GM23338 (cell line): ENCODE data around the gene ZFYVE26. TPM values are rescaled to one million over a fixed set of nuclear protein-coding genes. Genes with fewer than 3 reads are reported as not detected.

Experiments
- ATAC-seq: fragments of 200-7000 bp; cut with Tn5 transposase; 3 replicates; pipeline ENCODE4 v1.9.1; 2020
- DNase-seq: peaks from one replicate; pipeline ENCODE4 v3.0.0-alpha.2; 2015; ENCODE audit warnings: low spot score
- H2AFZ ChIP-seq: fragments of 200-600 bp; sonication (generic); 2 replicates; pipeline ENCODE4 v1.8.0; 2016; ENCODE audit warnings: antibody characterized with exemption, mild to moderate bottlenecking, moderate library complexity
- H3F3A ChIP-seq: fragments of 200-600 bp; sonication (generic); replicated peaks from 2 replicates; pipeline ENCODE4 v1.8.0; 2017; ENCODE audit warnings: antibody characterized with exemption, mixed run types, low read depth
- H3K27ac ChIP-seq: fragments of 200-600 bp; sonication (generic); 2 replicates; pipeline ENCODE4 v1.6.1; 2016; ENCODE audit warnings: low read depth
- H3K27me3 ChIP-seq: fragments of 200-600 bp; sonication (generic); 2 replicates; pipeline ENCODE4 v1.8.0; 2016; ENCODE audit warnings: mild to moderate bottlenecking, mixed run types, moderate library complexity; ENCODE audit not compliant: insufficient read depth
- H3K36me3 ChIP-seq: fragments of 200-600 bp; sonication (generic); 2 replicates; pipeline ENCODE4 v1.8.0; 2016; ENCODE audit warnings: mild to moderate bottlenecking; ENCODE audit not compliant: insufficient read depth
- H3K4me1 ChIP-seq: fragments of 200-600 bp; sonication (generic); 2 replicates; pipeline ENCODE4 v1.8.0; 2016; ENCODE audit warnings: mild to moderate bottlenecking, moderate library complexity; ENCODE audit not compliant: insufficient read depth
- H3K4me2 ChIP-seq: fragments of 200-600 bp; sonication (generic); 2 replicates; pipeline ENCODE4 v1.7.1; 2017; ENCODE audit warnings: mixed run types
- H3K4me3 ChIP-seq: fragments of 200-600 bp; sonication (generic); 2 replicates; pipeline ENCODE4 v1.6.1; 2016; ENCODE audit warnings: mixed run types
- H3K79me2 ChIP-seq: fragments of 200-600 bp; sonication (generic); replicated peaks from 2 replicates; pipeline ENCODE4 v1.8.0; 2017; ENCODE audit warnings: mild to moderate bottlenecking; ENCODE audit not compliant: insufficient read depth
- H3K9me2 ChIP-seq: fragments of 200-600 bp; sonication (generic); 2 replicates; pipeline ENCODE4 v1.8.0; 2017; ENCODE audit not compliant: insufficient read depth
- H4K20me1 ChIP-seq: fragments of 200-600 bp; sonication (generic); replicated peaks from 2 replicates; pipeline ENCODE4 v1.8.0; 2017; ENCODE audit warnings: mild to moderate bottlenecking; ENCODE audit not compliant: insufficient read depth
- H3K27ac Mint-ChIP-seq: 2 replicates; pipeline ENCODE4 v1.8.0; 2020; ENCODE audit warnings: inconsistent platforms, mild to moderate bottlenecking, moderate library complexity, mixed read lengths
- H3K27me3 Mint-ChIP-seq: 3 replicates; pipeline ENCODE4 v1.8.0; 2022; ENCODE audit warnings: low read depth, mild to moderate bottlenecking, moderate library complexity, mixed read lengths, inconsistent platforms; ENCODE audit not compliant: insufficient read depth, poor library complexity
- H3K36me3 Mint-ChIP-seq: 3 replicates; pipeline ENCODE4 v1.8.0; 2021; ENCODE audit warnings: low read depth, mild to moderate bottlenecking, inconsistent platforms, moderate library complexity, mixed read lengths
- H3K4me1 Mint-ChIP-seq: 3 replicates; pipeline ENCODE4 v1.8.0; 2020; ENCODE audit warnings: mild to moderate bottlenecking, inconsistent platforms, mixed read lengths
- H3K4me3 Mint-ChIP-seq: 3 replicates; pipeline ENCODE4 v1.8.0; 2021; ENCODE audit warnings: moderate library complexity, mild to moderate bottlenecking, inconsistent platforms, mixed read lengths
- H3K9me3 Mint-ChIP-seq: 3 replicates; pipeline ENCODE4 v1.8.0; 2020; ENCODE audit warnings: moderate library complexity, mild to moderate bottlenecking, inconsistent platforms, mixed read lengths
- CREB1 ChIP-seq: fragments of 250-450 bp; sonication (Bioruptor Pico); IDR thresholded peaks from 2 replicates; pipeline ENCODE4 v1.5.0; 2020; ENCODE audit warnings: low read depth, mild to moderate bottlenecking, moderate library complexity
- CTCF ChIP-seq, 2 experiments: fragments of 200-600 bp in 1 of 2; sonication (generic) in 1 of 2; conservative IDR thresholded peaks; 2 replicates each; pipeline versions ENCODE4 v1.5.1 to v1.6.1; 2016 to 2017; ENCODE audit warnings: antibody characterized with exemption in 2 of 2, low read depth in 2 of 2, mild to moderate bottlenecking in 2 of 2, moderate library complexity in 1 of 2
- ETS1 ChIP-seq: IDR thresholded peaks from 2 replicates; pipeline ENCODE4 v1.6.1; 2016; ENCODE audit warnings: antibody characterized with exemption
- EZH2 ChIP-seq: fragments of 200-600 bp; sonication (generic); IDR thresholded peaks from one replicate; pipeline ENCODE4 v1.8.0; 2017; ENCODE audit warnings: antibody characterized with exemption, mild to moderate bottlenecking, low read depth; ENCODE audit not compliant: unreplicated experiment
- EZH2phosphoT487 ChIP-seq: fragments of 200-600 bp; sonication (generic); IDR thresholded peaks from one replicate; pipeline ENCODE4 v1.8.1; 2018; ENCODE audit warnings: antibody characterized with exemption; ENCODE audit not compliant: unreplicated experiment
- JUNB ChIP-seq: IDR thresholded peaks from one replicate; pipeline ENCODE4 v1.6.1; 2016; ENCODE audit warnings: antibody characterized with exemption; ENCODE audit not compliant: unreplicated experiment
- NANOG ChIP-seq: IDR thresholded peaks from 2 replicates; pipeline ENCODE4 v1.6.1; 2016; ENCODE audit warnings: antibody characterized with exemption, borderline replicate concordance
- POLR2AphosphoS5 ChIP-seq: IDR thresholded peaks from 2 replicates; pipeline ENCODE4 v1.6.1; 2016; ENCODE audit warnings: antibody characterized with exemption, low read depth
- REST ChIP-seq: IDR thresholded peaks from one replicate; pipeline ENCODE4 v1.6.1; 2018; ENCODE audit warnings: antibody characterized with exemption; ENCODE audit not compliant: unreplicated experiment
- STAT1 ChIP-seq: IDR thresholded peaks from one replicate; pipeline ENCODE4 v1.6.1; 2016; ENCODE audit warnings: antibody characterized with exemption; ENCODE audit not compliant: unreplicated experiment
- ZNF114 ChIP-seq: fragments of 250-450 bp; sonication (Bioruptor Pico); IDR thresholded peaks from 2 replicates; pipeline ENCODE4 v1.5.0; 2020; ENCODE audit warnings: mild to moderate bottlenecking, moderate library complexity
- ZNF331 ChIP-seq: fragments of 250-450 bp; sonication (Bioruptor Pico); IDR thresholded peaks from 2 replicates; pipeline ENCODE4 v1.5.0; 2020; ENCODE audit warnings: low read depth, mild to moderate bottlenecking, moderate library complexity
- ZNF462 ChIP-seq: fragments of 250-450 bp; sonication (Bioruptor Pico); IDR thresholded peaks from 2 replicates; pipeline ENCODE4 v1.5.0; 2020; ENCODE audit warnings: mild to moderate bottlenecking, moderate library complexity
- polyA plus RNA-seq: library from polyadenylated mRNA; unstranded; fragments of >200 nt; fragmentation: Nextera tagmentation; extraction: Ambion mirVana; gene quantifications from 2 replicates; pipeline ENCODE4 v1.2.1, GENCODE V29; 2016
- total RNA-seq: library from RNA; depleted of rRNA; stranded (reverse); fragments of >200 nt; shearing (Covaris generic); gene quantifications from 2 replicates; pipeline ENCODE4 v1.2.3, GENCODE V29; 2014

The ZFYVE26 gene
- total and polyA plus RNA-seq, 2 experiments from 2014 or later: 5.6 to 36.0 TPM

- no peaks in the 10 kb centered on the region for H3K79me2 ChIP-seq
- H4K20me1 ChIP-seq: no peaks in the 10 kb centered on the region
- Mint-ChIP-seq H3K27me3 (peaks cover 3% of the 10 kb centered on the region), H3K4me3 (no peak overlapping the region), H3K9me3 (no peaks in the 10 kb centered on the region), H3K4me1 (no peaks in the 10 kb centered on the region), H3K27ac (no peak overlapping the region), H3K36me3 (peaks cover 28% of the 10 kb centered on the region)
- no peak for DNase-seq
- no peaks in the 10 kb centered on the region; the same call in 1 of the 2 replicates for H3K36me3 ChIP-seq
- no peaks in the 10 kb centered on the region for H3F3A ChIP-seq
- no peak overlapping the region for H3K27ac ChIP-seq
- H3K27me3 ChIP-seq: no peaks in the 10 kb centered on the region
- no peak for ATAC-seq
- TF ChIP-seq EZH2phosphoT487 (no peak), ZNF331 (CRISPR knock-in tag) (no peak), CREB1 (CRISPR knock-in tag) (no peak), JUNB (no peak), ZNF114 (CRISPR knock-in tag) (no peak), EZH2 (no peak), CTCF (conservative IDR thresholded peaks at IDR 0.05; ENCODE audit: low read depth in 2 of 2) (no peak), ZNF462 (CRISPR knock-in tag) (no peak), STAT1 (no peak), ETS1 (no peak), NANOG (no peak), POLR2AphosphoS5 (no peak), REST (no peak)
- no peaks in the 10 kb centered on the region for H3K4me1 ChIP-seq
- H3K4me3 ChIP-seq: no peak overlapping the region
- H3K4me2 ChIP-seq: no peak overlapping the region
- no peak overlapping the region for H2AFZ ChIP-seq
- H3K9me2 ChIP-seq: no peaks in the 10 kb centered on the region
Observed at GRCh38 chr14:67759916-67760315, 56.5 kb downstream of the ZFYVE26 start.
